CD4-positive, alpha-beta T cell treated with Interleukin-6 at 100 ng/mL for 8 hours (primary cell): ENCODE measurements around the gene FOSL2.

ENCODE experiments used
- DNase-seq: peaks from one replicate; pipeline ENCODE4 v3.0.0-alpha.2; 2020; ENCODE audit warnings: mixed read lengths, low spot score

FOSL2 gene

DNA sequence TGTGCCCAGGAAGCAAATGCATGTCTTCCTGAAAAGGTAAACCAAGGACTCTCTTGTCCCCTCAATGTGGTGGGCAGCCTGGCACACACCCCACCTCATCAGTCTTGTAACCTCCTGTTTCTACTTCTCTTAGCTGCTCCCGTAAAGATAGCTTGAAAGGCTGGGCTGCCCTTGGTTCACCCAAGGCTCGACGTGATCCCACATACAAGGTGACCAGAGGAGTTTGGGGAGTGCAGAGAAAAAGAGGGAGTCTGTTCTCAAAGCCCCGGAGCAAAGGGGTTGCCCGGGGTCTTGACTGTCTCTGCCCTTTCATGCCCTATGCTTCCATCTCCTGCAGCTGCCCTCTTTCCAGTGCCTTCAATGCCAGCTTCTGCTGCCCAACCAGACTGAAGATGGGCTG lies 18.3 kb upstream of the FOSL2 start:
- DNase-seq = no peak

DNA sequence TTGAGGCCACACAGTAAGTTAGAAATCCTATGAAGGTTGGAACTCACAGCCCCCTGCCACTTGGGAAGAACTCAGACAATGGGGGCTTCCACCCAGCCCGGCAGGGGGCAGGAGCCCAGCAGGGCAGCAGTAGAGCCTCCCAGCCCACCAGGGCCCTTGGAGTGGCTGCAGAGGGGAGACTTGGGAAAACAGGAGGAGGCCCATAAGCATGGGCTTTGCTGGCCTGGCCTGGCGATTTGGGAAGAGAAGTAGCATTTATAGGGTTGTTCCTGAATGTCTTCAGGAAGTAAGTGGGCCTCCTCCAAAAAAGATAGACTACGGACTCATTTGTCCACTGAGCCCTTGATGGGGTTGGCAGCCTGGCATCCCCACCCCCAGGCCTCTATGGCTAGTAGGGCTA lies 17.4 kb upstream of the FOSL2 start:
- no peak for DNase-seq

DNA sequence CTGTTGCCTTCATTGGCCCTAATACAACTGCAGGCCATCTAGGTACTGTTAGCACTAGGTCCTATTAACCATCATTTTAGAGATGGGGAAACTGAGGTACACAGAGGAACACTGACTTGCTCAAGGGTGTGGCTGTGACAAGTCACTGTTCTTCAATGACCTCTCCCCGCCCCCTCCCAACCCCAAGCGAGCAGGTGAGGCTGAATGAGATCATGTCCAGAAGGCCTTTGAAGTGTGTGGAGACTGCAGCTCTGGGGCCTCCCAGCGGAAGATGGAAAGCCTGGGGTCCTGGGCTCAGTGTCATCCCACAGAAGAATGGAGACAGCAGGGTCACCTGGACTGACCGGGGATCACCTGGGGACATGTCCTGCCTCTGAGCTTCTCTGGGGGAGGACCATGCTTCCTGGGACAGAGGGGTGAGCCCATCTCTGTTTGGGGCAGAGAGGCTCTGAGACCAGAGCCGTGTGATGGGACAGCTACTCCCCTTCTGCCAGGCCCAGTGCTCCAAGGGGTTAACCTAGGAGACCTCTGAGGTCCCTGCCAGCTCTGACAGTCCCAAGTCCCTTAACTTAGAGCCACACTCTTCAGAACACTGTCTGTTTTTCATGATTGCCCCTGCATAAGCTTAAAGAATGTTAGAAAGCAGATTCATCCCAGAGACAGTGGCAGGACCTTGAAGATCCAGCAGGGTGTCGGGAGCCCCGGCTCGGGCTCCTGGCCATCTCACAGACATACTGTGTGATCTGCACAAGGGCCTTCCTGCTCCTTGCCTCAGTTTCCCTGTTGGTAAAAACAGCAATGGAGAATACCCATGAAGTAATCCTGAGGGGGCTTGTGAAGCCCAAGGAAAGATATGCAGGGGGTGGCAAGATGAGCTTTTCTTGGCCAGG lies 16.7 kb upstream of the FOSL2 start:
- no peak for DNase-seq

DNA sequence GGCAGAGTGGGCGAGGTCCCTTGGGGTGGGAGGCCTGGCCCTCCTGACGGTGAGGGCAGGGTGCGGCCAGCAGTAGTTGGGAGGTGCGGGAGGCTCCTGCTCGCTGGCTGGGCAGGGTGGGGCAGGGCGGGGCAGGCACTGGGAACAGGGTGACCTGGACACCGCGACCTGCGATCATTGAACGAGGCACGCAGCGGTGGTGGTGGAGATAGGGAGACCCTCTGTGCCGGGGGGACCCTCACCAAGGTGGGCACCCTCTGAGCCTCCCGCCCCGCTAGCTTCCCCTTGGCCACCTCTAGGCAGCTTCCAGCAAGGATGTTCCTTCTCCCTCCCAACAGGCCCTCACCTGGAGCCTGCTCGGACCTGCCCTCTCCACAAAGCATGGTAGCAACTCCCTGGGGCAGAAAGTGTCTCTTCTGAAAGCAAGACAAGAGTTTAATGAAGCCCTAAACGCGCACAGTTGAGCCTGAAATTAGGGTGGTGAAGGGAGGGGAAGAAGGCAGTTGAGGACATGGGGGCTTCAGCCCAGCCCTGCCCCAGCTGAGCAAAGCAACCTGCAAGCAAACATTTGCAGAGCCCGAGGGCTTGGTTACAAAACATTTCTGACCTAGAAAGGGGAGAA lies 15.4 kb upstream of the FOSL2 start:
- no peak for DNase-seq

DNA sequence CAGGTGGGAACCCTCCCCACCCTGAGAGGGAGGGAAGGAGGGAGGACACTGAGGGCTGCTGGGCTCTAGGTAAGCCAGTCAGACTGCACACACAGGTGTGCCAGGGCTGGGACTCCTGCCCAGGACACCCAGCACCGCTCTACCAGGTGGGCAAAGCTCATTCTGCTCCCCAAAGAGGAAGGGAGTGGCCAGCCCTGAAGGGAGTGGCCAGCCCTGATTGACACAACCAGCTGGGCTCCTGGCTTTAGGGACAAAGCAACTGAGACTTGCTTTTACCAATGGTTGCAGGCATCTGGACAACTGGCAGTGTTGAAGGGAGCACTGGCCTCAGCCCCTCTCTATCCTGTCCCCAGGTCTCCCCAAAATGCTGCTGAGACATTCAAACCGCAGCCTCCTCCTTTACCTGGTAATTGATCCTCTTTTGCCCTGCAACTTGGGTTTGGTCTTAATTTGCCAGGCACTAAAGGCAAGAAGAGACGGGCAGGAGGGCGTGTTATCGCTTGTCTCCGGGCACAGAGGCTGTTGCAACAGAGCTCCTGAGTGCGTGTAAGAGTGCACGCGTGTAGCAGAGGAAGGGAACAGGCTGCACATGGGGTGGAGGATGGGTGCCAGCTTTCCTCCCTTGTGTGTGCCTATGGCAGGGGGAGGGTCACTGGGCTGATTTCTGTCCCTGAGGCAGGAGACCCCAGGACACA lies 14.5 kb upstream of the FOSL2 start:
- DNase-seq = no peak

DNA sequence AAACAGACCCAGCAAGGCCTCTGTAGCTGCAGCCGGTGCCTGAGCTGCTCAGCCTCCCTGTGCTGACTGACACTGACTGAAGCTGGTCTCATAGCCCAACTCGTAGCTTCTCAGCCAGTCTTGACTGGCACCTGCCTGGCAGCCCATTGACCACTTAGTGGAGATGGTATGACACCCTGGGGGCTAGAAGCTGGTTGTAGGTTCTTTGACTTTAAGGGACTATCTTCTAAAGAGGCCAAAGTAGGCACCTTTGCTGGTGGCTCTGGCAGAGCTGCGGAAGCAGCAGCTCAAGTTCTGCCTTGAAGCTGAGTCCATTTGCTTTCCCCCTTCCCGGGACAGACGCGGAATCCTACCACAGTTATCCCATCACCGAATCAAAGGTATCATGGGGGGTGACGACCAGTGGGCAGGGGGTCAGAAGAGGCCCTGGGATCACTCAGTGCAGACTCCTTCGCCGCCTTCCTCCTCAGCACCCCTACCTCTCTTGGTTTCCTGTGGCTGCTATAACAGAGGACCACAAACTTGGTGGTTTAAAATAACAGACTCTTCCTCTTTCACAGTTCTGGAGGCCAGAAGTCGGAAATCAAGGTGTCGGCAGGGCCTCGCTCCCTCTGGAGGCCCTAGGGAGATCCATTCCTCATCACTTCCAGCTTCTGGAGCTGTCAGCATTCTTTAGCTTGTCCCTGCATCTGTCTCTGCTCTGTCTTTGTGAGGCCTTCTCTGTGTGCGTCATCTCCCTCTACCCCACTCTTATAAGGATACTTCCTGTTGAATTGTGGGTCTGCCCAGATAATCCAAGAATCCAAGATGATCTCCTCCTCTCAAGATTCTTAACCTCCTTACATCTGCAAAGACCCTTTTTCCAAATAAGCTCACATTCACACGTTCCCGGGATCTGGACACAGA lies 13.7 kb upstream of the FOSL2 start:
- no peak for DNase-seq

DNA sequence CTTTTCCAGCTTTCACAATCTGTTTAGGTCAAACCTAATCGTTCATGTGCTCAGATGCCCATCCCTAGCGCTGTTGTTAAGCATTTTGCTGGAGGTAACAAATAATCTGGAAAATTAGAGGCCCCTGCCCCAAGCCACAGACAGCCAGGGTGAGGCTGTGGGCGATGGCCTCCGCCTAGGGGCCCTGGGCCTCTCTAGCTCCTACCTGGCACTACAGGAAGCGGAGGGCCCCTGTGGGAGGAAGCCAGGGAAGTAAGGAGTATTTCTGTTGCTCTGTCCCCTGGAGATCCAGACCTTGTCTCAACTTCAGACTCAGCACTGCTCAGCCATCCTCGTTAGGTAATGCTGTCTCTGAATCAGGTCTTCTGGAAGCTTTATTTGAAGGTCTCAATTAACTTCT lies 12.4 kb upstream of the FOSL2 start:
- no peak for DNase-seq

DNA sequence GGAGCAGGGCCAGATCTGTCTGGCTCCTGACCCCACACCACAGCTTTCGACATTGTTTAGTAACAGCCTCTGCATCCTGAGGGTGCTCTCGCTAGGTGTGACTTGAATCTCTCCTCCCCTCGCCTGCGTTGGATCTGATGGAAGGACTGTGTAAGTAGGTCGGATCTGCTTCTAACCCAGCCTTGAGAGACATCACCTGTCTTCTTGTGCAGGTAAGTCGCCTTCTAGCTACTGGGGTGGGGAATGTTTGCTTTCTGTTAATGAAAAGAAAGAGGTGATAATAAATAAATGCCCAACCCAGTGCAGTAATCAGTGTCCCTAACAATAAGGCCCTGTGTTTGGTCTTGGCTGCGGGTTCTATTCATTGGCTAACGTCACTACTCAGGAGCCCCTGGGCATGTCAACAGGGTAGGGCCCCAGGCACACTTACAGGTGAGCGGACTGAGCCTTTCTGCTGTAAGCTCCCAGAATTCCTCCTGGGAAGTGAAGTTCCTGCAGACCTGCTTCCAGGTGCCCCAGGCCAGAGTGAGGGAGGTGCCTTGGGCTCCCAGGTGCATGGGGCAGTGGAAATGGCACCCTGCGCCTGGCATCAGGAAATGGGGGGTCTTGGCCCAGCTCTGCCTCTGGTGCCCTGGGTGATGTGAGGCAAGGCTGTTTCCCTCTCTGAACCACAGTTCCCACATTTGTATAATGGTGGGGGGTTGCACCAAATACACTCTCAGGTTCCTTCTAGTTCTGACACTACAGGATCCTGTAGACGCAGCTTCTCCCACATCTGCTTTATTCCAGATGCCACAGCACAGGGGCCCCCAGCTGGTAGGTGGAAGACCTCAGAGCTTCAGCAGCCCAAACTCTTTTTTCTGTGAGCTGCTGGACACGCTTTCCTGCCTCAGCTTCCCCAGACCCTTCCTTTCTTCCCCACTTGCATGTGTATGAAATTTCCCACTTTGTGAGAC lies 11.2 kb upstream of the FOSL2 start:
- DNase-seq = no peak

DNA sequence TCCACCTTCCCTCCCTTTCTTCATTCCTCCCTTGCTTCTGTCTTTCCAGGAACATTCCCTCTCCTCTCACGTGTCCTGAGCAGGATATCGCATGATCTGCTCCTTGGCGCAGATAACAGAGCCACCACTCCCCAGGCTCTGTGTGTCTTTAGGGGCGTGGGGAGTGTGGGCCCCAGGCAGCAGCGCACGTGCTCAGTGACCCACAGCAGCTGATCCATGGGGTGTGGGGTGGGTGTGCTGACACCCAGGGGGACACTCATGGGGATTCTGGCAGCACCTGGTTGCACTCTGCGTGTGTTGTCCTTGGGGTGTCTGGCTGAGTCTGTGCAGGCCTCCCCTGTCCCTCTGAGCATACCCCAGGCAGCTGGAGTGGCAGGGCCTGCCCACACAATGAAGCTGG lies 9.9 kb upstream of the FOSL2 start:
- DNase-seq = no peak

DNA sequence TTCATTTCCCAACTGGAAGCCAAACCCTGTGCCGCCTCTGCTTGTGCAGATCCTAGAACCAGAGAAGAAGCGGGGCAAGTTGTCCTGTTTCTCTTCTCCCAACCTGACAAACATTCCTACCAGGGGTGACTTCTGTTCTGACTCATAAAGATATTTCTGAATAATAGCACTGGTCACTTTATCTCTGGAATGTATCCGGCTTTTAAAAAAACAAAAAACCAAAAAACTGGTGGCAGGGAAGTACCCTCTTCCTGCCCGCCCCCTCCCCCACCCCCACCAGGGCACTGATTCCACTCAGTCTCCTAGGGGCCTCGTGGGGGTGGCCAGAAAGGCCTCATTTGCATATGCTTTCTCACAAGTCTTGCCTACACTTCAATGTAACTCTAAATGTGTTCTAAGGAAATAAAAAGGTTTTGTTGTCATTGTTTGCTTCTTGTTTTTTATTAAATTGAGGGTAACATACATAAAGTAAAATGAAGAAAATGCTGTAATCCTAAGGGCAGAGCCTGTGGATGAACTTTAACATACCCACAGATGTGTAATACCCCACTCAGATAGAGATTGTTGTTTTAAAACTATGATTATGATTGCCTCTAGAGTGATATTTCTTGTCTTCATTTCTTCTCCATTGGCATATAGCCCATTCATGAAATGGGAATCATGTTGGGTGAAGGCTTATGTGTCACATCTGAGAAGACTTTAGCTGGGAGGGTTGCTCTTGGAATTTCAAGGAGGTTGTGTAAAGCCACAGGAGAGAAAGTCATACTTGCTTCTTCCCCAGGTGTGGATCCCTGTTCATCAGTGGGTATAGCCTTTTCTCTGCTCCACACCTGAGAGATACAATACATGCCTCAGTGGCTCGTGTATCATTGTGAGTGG lies 5.3 kb upstream of the FOSL2 start:
- DNase-seq = no peak

DNA sequence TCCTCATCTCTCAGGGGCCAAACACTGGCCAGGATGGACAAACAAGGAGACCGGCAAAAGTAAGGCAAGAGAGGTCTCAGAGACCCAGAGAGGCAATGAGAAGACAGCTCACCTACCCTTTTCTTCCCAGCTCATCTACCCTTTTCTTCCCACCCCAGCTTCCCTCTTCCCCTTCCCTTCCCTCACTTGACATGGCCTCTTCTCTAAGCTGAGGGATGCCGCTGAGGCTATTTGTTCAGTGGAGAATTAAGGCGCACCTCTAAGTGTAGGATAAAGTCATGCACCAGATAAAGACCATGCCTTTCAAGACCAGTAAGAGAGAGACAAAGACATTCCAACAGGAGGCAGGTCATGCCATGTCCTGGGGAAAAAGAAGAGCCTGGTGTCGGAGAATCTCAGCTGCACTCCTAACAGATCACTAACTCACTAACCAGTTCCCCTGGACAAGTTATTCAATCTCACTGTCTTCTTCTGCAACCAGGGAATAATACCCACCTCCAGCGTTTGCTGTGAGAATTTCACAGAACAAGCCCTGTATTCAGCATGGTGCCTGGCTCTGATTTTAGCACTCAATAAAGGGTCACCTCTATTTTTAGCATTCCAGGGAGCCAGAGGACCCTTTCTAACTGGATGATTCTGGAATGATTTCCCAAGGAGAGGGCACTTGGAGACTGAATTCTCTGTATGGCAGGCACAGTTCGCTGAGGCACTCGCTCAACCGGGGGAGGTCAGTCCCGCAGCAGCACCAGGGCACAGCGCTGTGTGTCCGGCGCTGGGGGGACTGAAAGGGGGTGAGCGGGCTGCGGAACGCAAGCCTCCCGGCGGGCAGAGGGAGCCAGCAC lies 3.0 kb upstream of the FOSL2 start:
- no peak for DNase-seq

DNA sequence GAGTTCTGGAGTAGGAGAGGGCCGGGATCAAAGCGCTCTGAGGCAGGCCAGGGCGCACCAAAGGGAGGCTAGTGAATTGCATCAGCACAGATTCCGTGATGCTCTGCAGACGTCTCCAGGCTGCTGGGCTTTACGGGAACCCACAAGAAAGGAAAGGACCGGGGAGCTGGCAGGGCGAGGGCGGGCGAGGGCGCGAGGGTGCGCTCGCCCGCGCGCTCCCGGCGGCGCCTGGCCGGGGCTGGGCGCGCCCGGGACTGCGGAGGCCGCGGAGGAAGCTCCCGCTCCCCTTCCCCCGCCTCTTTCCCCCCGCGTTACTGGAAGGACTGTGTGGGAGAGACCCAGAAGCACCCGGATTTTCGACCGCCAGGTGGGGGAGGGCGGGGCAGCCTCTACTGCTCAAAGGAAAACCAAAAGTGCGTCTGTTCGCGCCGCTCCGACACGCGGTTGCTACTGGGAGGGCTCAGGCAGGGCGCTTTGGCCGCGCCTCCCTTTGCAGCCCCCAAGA lies 2.4 kb upstream of the FOSL2 start:
- DNase-seq = peak; percentile 77

DNA sequence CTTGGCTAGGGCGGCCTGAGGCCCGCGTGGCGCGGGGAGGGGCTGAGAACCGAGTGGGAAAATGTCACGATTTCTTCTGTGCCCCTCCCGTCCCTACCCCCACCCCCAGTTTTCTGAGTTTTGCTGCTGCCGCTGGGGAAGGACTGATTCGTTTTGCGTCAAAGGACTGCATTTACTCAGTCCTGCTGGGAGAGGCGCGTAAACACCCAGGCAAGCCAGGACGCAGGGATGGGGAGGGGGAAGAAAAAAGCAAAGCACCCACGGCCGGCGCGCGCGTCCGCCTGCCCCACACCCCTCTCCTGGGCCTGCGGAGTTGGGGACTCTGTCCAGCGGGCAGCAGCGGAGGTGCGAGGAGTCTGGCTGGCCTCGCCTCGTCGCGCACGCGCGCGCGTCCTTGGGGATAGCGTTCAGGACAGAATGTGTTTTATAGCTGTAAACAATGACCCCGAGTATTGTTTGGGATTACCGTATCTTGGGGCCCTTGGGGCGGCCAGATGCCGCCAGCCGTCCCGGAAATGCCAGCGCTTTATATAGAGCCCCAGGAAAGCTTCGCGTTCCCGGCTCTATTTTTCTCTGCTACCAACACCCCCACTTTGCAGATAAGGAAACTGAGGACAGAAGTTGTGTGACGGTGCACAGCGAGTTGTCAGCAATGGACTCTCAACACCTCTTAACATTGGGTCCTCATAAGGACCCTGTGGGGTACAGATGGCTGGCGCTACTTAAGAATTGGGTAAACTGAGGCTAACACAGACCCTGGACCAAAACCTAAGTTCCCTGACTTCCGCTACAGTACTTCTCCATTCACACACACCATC lies 1.7 kb upstream of the FOSL2 start:
- peak; percentile 18 for DNase-seq

DNA sequence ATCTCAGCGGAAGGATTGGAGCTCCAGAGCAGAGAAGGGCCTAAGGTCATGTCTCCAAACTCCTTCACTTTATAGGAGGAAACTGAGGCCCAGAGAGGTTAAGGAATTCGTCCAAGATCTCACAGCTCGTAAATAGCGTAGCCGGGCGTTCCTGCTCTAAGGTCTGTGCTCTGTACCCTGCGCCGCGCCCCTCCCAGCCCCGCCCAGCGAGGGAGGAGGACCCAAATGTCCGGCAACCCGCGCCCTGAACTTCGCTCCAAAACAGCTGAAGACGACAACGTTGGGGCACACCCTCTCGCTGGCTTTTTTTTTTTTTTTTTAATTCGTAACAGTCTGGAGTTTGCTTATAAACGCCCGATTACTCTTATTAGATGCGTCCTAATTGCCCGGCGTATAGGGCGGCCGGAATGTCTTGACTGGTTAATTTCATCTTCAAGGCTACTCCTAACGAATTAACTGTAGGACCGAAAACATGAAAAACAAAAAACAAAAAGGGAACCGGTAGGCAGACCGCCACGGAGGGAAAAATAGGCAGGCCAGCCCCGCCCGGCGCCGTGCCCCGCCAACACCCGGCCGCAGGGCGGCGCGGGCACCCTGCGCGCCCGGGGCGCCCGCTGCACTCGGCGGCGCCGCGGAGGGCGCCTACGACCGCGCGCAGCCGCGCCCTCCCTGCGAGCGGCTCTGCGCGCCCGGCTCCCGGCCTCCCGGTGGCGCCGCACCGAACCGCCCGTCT lies 928 bp upstream of the FOSL2 start:
- peak; percentile 53 for DNase-seq

DNA sequence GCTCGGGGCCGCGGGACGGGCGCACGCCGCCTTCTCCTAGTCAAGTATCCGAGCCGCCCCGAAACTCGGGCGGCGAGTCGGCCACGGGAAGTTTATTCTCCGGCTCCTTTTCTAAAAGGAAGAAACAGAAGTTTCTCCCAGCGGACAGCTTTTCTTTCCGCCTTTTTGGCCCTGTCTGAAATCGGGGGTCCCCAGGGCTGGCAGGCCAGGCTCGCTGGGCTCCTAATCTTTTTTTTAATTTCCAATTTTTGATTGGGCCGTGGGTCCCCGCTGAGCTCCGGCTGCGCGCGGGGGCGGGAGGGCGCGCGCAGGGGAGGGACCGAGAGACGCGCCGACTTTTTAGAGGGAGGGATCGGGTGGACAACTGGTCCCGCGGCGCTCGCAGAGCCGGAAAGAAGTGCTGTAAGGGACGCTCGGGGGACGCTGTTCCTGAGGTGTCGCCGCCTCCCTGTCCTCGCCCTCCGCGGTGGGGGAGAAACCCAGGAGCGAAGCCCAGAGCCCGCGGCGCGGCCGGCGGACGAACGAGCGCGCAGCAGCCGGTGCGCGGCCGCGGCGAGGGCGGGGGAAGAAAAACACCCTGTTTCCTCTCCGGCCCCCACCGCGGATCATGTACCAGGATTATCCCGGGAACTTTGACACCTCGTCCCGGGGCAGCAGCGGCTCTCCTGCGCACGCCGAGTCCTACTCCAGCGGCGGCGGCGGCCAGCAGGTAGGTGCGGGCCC lies 617 bp downstream of the FOSL2 start:
- DNase-seq = peak; percentile 33

DNA sequence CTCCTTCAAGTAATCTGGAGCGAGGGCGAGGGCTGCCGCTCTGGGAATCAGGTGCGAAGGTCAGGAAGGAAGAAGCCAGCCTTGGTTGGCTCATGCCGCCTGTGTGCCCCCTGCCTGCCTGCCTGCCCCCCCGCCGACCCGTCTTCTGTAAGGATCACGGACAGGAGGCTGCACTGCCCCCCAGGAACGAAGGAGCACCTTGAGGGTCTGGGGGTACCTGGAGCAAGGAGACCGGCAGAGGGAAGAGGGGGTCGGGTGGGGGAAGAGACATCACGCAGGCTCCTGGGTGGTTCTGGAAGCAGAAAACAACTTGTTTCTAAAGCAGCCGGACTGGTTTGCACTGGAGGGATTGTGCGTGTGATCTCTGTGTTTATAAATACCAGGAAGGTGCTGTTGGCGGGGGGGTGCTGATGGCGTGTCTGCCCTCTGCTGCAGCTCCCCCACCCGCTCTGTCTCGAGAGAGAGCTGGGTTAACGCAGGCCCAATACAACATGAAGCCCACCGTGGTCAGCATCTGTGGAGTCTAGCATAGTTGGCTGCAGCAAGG lies 1.7 kb downstream of the FOSL2 start:
- DNase-seq = no peak
